IPS DF 4.7 (cell line): ENCODE data around the gene KRTAP1-5.
"Not testable (repeated sequence)": the region's sequence is repeated elsewhere in the genome, so short reads cannot be mapped to it uniquely, and the experiment has no call there.

Experiments used
- DNase-seq: peaks from one replicate; pipeline ENCODE4 v3.0.0-alpha.2; 2013; ENCODE audit warnings: low spot score; ENCODE audit errors: extremely low read depth

Gene KRTAP1-5

DNA sequence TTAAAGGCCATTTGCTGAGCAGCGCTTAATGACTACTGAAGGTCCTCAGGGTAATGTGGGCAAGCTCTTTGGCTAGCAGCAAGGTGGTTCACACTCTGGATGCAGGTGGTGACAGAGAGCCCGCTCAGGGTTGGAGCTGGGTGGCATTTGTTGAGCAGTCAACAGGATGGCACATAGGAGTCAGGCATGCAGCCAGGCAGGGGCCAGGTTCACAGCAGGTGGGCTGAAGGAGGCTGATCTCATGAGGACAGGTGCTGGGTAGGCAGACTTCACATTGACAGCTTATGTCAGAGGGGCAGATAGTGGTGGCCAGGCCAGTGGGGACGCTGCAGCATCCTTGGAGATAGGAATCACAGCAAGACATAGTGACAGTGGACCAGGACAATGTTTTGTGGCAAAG lies 22.6 kb downstream of the KRTAP1-5 start:
- no peak for DNase-seq

DNA sequence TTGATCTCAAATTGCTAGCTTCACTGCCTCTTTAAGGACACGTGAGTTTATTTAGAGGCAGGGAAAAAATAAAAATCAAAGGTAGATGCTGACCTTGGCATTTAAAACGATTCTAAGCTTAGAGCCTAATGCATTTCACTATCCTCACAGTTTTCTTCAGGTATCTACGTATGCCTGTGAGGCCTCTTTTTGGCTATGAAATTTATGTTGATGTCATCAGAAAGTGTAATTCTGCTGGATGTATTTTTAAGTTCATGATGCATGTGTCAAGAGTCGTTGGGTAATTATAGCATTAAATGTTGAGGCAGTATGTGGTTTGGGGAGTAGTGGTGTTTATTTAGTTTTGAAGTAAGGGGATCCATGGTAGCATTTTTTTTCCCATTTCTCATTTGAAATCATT lies 23.1 kb downstream of the KRTAP1-5 start:
- no peak for DNase-seq

DNA sequence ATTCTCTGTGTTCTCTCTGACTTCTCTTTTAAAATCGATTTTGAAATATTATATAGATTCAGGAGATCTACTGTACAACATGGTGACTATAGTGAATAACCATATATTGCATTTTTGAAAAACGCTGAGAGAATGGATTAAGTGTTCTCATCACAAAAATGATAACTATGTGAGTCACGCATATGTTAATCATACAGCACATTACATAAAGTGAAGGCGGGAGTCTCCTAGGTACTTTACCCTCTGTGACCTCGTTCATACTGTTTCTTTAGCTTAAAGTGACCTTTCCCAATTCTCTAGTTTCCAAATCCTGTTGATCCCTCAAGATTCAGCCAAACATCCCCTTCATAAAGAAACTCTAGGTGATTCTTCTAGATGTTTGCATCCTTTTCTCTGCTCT lies 24.2 kb downstream of the KRTAP1-5 start:
- DNase-seq, result no peak

DNA sequence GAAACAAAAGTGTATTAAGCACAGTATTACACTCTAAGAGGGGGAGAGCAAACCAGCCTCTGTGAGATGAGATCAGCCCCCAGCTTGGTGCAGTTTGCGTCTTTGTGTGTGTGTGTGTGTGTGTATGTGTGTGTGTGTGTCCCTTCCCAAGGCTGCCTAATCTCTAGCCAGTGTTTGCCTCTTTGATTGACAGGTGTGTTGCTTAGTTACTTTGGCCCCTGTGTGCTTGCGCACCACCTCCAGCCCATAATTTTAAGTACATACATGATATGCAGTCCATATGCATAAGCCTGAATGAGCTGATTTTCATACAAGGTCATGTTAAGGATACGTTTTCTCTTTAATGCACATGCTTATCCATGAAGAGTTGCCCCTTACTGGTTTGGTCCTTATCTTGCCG lies 25.2 kb downstream of the KRTAP1-5 start:
- DNase-seq, result no peak

DNA sequence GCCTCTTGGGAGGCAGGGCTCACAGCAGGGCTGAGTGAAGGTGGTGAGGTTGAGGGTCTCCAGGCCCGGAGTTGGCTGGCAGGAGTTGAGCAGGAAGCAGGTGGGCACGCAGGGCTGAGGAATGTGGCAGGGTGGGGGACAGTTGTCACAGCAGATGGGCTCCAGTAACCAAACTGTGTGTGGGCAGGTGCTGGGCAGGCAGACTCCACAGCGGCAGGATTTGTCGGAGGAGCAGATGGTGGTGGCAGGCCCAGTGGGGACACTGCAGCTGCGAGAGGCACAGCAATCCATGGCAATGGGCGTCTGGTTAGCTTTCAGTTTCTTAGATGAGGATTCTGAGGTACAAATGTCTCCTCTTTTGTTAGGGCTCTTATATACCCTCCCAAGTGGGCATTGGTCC lies 27.4 kb downstream of the KRTAP1-5 start, which contains the start of gene KRTAP3-2:
Gene KRTAP3-2 (minus strand): TSS at position 344 of the 400 bp plus-strand sequence. CDS start 53 bp downstream, at position 291.
- not testable (repeated sequence) for DNase-seq

DNA sequence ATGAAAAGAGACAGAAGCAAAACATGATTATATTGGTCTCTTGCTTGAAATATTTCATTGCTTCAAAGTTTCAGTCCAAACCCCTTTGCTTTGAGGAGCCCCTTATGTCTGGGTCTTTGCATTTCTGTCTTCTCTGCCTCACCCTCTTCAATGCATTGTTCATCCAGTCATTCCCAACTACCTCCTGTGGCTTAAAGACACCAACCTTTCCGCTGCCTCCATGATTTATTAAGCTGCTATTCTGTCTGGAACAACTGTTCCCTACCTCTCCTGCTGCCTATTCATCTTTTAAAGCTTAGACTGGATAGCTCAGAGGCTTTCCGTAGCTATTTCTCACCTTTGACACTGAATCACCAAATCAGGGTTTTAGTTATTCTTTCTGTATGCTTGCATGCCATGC lies 29.6 kb downstream of the KRTAP1-5 start:
- DNase-seq, result no peak

DNA sequence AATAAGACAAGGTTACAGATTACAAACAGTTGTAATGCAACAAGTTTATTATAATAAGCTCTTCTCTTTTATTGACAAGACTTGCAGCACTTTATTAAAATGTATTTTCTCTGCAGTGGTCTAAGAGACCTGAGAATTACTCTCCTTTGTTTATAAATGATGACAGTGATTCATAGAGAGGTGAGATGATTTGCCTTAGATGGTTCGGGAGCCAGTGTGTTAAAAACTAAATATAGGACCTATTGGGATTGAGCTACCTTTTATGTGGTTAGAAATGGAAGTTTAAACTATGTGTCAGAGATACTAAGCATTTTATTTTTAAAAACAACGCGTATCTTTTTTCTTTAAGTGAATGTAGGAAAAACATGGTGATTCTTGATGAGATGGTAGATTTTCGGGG lies 30.2 kb downstream of the KRTAP1-5 start:
- no peak for DNase-seq

DNA sequence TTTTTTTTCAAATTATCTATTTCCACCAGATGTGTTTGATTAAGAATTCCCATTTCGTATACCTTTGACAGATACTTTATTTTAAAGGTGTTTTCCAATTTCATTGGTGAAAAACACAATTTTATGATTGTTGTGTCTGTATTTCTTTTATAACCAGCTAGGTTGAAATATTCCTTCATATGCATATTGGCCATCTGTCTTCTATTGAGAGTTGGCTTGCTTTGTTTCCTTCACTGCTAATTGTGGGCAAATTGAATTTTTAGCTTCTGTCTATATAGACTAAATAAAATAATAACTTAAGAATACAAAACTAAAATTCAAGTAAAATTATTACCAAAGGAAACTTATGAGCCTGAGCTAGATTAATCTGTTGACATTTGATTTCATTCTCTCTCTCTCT lies 31.9 kb downstream of the KRTAP1-5 start:
- DNase-seq, result no peak

DNA sequence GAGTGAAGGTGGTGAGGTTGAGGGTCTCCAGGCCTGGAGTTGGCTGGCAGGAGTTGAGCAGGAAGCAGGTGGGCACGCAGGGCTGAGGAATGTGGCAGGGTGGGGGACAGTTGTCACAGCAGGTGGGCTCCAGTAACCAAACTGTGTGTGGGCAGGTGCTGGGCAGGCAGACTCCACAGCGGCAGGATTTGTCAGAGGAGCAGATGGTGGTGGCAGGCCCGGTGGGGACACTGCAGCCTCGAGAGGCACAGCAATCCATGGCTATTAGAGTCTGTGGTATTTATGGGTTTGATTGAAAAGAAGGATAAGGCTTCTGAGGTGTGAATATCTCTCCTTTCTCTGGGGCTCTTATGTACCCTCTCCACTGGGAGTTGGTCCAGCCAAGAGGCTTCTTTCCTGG lies 33.2 kb downstream of the KRTAP1-5 start, which contains the start of gene KRTAP3-3:
Gene KRTAP3-3 (minus strand): TSS at position 326 of the 400 bp plus-strand sequence. CDS start 67 bp downstream, at position 259.
- DNase-seq, result no peak

DNA sequence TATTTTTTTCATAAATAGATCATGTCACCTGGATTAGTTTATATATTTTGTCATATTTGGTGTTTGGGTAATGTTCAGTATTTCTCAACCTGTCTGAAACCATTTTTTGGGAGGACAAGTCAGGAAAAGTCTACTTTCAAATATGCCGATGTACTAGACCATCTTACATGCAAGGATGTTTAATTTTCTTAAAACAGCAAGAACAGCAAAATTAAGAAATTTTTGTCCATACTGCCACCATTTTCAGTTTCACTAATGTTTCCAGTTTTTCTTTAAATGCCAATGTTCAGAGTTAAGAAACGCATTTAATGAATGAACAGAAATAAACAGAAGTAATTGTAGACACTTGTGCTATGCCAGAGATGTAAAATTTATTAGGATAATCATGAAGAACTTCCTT lies 33.9 kb downstream of the KRTAP1-5 start:
- no peak for DNase-seq

DNA sequence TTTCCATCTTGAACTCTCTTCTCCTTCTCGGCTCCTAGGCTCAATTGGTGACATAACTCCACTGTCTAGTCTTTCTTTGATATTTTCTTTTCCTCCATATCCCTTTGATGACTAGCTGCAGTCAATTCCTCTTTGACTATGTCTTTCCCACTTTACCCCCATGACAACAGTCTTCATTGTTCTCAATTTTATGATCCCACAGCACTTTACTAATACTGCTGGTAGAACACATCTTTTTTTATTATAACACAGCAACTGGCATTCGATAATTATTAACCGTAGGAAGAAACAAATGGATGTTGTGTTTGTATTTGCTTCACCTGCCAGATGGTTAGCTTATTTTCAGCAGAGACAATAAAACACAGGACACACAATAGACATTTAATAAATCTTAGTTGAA lies 34.3 kb downstream of the KRTAP1-5 start:
- no peak for DNase-seq

DNA sequence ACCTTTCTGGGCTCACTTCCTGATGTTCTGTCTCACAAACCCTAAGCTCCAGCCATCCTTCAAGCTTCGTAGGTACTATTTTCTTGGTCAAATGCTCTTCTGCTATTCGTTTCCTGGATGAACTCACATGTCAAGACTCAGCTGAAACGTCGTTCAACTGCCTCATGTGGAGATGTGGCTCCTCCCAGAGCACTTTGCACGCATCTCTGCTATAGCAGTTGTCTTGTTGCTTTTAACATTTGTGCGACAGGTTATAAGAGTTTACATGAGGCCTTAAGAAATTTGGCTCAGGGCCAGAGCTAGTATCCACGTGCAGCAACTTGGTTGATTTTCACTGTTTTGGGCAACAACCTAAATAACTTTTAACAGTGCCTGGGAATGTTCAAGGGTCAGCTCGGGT lies 40.1 kb downstream of the KRTAP1-5 start:
- DNase-seq, result no peak

DNA sequence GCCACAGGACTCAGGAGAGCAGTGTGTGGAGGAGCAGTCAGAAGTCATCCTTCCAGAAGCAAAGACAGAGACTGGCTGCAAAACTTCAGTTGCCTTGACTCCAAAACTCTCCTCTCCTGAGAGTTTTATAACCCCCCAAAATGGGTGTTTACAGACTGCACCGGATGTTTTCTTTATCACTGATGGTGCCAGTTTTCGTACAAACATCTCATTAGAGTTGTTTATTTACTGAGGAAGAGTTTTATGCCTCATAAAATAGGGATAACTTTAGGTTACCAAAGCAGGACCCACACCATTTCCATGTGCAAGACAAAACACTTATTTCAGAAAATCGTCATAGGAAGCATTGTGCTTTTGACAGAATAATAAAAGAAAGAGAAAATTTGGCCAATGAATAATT lies 42.8 kb downstream of the KRTAP1-5 start, which contains the start of gene KRT40:
Gene KRT40 (minus strand): TSS at position 101 of the 400 bp plus-strand sequence. CDS start 53 bp downstream, at position 48.
- no peak for DNase-seq

DNA sequence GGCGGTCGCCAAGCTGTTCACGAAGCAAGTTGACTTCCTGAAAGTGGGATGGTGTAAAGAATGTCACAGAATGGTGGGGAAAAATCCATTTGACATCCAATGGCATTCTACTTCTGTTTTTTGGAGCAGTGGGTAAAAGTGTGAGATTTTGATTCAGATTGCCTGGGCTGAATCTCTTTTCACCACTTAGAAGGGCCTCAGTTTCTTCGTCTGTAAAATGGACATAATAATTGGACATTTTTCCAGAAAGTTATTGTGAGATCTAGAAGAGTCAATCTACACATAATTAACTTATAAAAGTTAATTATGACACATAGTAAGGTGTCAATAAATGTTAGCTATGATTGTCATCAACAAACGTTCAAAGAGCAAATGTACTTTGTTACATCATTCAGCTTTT lies 45.9 kb downstream of the KRTAP1-5 start:
- no peak for DNase-seq

DNA sequence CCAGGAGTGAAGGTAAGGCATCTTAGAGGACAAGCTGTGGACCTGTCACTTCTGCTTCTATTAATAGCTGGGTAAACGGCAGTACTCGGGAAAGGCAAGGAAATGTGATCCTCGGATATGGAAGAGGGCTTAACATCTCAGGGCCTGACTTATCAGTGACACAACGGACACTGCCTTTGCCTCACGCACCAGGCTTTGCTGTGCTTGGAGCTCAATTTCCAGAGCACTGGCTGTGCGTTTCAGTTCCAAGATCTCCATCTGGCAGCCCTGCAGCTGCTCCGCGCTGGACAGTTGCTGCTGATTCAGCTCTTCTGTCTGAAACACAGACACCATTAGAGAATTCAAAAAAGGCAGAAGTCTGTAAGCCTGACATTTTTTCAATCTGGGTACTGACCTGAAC lies 46.4 kb downstream of the KRTAP1-5 start:
- DNase-seq, result no peak

DNA sequence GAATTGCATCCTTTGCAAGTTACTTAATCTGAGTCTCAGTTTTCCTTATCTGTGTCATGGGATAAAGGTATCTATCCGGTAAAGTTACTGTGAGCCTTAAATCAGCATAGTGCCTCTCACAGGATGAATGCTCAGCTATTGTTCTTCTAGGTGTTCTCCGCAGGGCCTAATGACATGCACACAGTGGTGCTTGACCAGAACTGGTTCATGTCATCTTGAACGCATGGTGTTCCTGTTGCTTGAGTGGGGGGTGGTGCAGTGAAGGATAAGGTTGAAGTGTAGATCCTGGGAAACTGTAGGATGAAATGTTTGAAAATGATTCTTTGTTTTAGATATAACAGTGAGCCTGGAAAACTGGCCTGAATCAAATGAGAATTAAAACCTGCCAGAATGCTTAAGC lies 46.9 kb downstream of the KRTAP1-5 start:
- DNase-seq, result no peak

DNA sequence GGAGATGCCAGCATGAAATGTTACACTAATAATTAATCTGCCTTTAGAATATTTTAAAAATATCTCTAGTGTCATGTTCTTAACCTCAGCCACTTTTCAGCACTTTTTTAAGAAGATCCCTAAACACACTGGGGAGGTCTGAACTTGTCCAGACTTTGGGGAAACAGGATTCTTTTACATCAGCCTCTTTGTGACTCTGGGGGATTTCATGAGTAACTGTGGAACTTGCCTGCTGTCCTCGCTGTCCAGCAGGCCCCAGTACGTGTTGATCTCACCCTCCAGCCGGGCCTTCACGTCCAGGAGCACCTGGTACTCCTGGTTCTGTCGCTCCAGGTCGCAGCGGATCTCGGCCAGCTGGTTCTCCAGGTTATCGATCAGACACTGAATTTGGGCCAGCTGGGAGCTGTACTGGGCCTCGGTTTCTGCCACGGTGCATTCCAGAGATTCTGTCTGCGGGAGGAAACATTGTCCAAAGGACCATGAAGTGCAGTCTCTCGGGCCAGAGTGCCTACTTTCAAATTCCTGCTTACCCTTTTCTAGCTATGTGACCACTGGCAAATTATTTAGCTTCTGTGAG lies 48.3 kb downstream of the KRTAP1-5 start:
- DNase-seq, result no peak
